PC-9 (cell line): ENCODE measurements around the gene FAF1. TPM values are rescaled to one million over a fixed set of nuclear protein-coding genes. Genes with fewer than 3 reads are reported as not detected.

ENCODE experiments used
- BruUV-seq: library from RNA; stranded (reverse); fragments of 400-500 nt; replicated peaks from 2 replicates; lab custom pipeline; 2021; lab: Mats Ljungman, UMichigan
- CTCF ChIA-PET: fragments of 300-600 bp; sonication (Branson Sonifier 250); formaldehyde crosslinking; loops from one replicate; lab custom pipeline; 2022; ENCODE audit warnings: antibody characterized with exemption; lab: Charles Lee
- POLR2A ChIA-PET: fragments of 300-600 bp; sonication (Branson Sonifier 250); formaldehyde crosslinking; loops from one replicate; lab custom pipeline; 2022; ENCODE audit warnings: antibody characterized with exemption; ENCODE audit not compliant: unreplicated experiment; lab: Charles Lee
- DNase-seq, 2 experiments: peaks; one replicate each; pipeline versions ENCODE4 v3.0.0 to v3.0.0-alpha.2; 2015 to 2022; ENCODE audit warnings: mixed read lengths in 1 of 2
- H2AFZ ChIP-seq: fragments of 200-600 bp; sonication (generic); 2 replicates; pipeline ENCODE4 v1.8.1; 2017; ENCODE audit warnings: antibody characterized with exemption
- H3F3A ChIP-seq: fragments of 200-600 bp; sonication (generic); 2 replicates; pipeline ENCODE4 v1.8.1; 2017; ENCODE audit warnings: antibody characterized with exemption, mild to moderate bottlenecking, low read depth; ENCODE audit not compliant: insufficient read depth
- H3K27ac ChIP-seq: fragments of 200-600 bp; sonication (generic); 2 replicates; pipeline ENCODE4 v1.6.1; 2016; ENCODE audit warnings: mixed run types
- H3K27me3 ChIP-seq: fragments of 200-600 bp; sonication (generic); 2 replicates; pipeline ENCODE4 v1.6.1; 2016; ENCODE audit warnings: low read depth, mixed run types; ENCODE audit not compliant: insufficient read depth
- H3K36me3 ChIP-seq: fragments of 200-600 bp; sonication (generic); 2 replicates; pipeline ENCODE4 v1.6.1; 2016; ENCODE audit warnings: low read depth, mixed run types
- H3K4me1 ChIP-seq: fragments of 200-600 bp; sonication (generic); replicated peaks from 2 replicates; pipeline ENCODE4 v1.6.1; 2016; ENCODE audit warnings: mixed run types; ENCODE audit not compliant: insufficient read depth
- H3K4me2 ChIP-seq: fragments of 200-600 bp; sonication (generic); 2 replicates; pipeline ENCODE4 v1.6.1; 2017; ENCODE audit warnings: mixed run types
- H3K4me3 ChIP-seq: fragments of 200-600 bp; sonication (generic); 2 replicates; pipeline ENCODE4 v1.6.1; 2016; ENCODE audit warnings: mixed run types
- H3K79me2 ChIP-seq: fragments of 200-600 bp; sonication (generic); 2 replicates; pipeline ENCODE4 v1.6.1; 2017; ENCODE audit warnings: low read depth, mixed run types
- H3K9me2 ChIP-seq: fragments of 200-600 bp; sonication (generic); 2 replicates; pipeline ENCODE4 v1.8.1; 2017; ENCODE audit warnings: mild to moderate bottlenecking; ENCODE audit not compliant: insufficient read depth
- H3K9me3 ChIP-seq: fragments of 200-600 bp; sonication (generic); 2 replicates; pipeline ENCODE4 v1.8.1; 2016; ENCODE audit warnings: low read depth; ENCODE audit not compliant: insufficient read depth
- H4K20me1 ChIP-seq: fragments of 200-600 bp; sonication (generic); 2 replicates; pipeline ENCODE4 v1.8.1; 2017; ENCODE audit not compliant: insufficient read depth
- EZH2 ChIP-seq: fragments of 200-600 bp; sonication (generic); IDR thresholded peaks from 2 replicates; pipeline ENCODE4 v1.8.0; 2017; ENCODE audit warnings: antibody characterized with exemption, low read depth
- intact Hi-C: fragments of 100-400 bp; cut with micrococcal nuclease; formaldehyde crosslinking; loops from one replicate; pipeline ENCODE4 v1.10.0; 2022; ENCODE audit not compliant: unreplicated experiment
- total RNA-seq: library from RNA; stranded (reverse); gene quantifications from 2 replicates; pipeline ENCODE4 v1.2.3, GENCODE V29; 2021
- TF ChIP-seq, protein P1 (sequence below): fragments of 200-600 bp; sonication (generic); conservative IDR thresholded peaks from 2 replicates; pipeline ENCODE4 v1.6.1; 2017; ENCODE audit warnings: mixed run types, antibody characterized with exemption, mild to moderate bottlenecking, moderate library complexity

FAF1 gene
- total RNA-seq, 1 experiment from 2014 or later = 105 TPM

DNA sequence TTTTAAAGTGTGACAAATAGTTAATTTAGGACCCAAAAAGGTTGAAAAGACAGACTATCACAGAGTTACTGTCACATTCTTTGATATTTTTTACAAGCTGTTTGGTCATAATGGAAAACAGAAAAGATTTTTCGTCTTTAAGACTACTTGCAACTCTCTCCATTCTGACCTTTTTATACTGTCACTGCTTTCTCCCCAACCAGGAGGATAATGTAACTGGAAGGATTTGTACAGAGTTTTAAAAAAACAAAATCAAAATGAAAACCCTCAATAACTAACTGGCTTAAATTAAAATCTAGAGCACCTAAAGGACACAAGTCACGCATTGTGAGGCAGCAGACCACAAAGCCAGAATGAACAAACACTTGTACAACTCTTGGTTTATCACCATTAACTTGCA lies 257.7 kb downstream of the FAF1 start:
- Histone ChIP-seq H2AFZ (no peak overlapping the region), H3K36me3 (no peaks in the 10 kb centered on the region), H3K79me2 (no peaks in the 10 kb centered on the region), H3K4me3 (no peak overlapping the region), H3K4me1 (no peaks in the 10 kb centered on the region), H3K9me2 (no peaks in the 10 kb centered on the region), H3F3A (no peaks in the 10 kb centered on the region), H3K27me3 (no peaks in the 10 kb centered on the region), H4K20me1 (peaks cover 8% of the 10 kb centered on the region; the same call in 1 of the 2 replicates), H3K27ac (no peak overlapping the region), H3K4me2 (no peak overlapping the region), H3K9me3 (no peaks in the 10 kb centered on the region)
- ChIA-PET CTCF (no interaction called here), POLR2A (no interaction called here)
- intact Hi-C loops = loop anchor here (10.0 kb wide), 1 partner anchor 338 kb away; no protein-coding TSS in a partner anchor
- no peak for TF ChIP-seq EZH2
- TF ChIP-seq, protein P1, sequence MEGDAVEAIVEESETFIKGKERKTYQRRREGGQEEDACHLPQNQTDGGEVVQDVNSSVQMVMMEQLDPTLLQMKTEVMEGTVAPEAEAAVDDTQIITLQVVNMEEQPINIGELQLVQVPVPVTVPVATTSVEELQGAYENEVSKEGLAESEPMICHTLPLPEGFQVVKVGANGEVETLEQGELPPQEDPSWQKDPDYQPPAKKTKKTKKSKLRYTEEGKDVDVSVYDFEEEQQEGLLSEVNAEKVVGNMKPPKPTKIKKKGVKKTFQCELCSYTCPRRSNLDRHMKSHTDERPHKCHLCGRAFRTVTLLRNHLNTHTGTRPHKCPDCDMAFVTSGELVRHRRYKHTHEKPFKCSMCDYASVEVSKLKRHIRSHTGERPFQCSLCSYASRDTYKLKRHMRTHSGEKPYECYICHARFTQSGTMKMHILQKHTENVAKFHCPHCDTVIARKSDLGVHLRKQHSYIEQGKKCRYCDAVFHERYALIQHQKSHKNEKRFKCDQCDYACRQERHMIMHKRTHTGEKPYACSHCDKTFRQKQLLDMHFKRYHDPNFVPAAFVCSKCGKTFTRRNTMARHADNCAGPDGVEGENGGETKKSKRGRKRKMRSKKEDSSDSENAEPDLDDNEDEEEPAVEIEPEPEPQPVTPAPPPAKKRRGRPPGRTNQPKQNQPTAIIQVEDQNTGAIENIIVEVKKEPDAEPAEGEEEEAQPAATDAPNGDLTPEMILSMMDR = no peak
- no peak for DNase-seq
- BruUV-seq = no TSS peak

DNA sequence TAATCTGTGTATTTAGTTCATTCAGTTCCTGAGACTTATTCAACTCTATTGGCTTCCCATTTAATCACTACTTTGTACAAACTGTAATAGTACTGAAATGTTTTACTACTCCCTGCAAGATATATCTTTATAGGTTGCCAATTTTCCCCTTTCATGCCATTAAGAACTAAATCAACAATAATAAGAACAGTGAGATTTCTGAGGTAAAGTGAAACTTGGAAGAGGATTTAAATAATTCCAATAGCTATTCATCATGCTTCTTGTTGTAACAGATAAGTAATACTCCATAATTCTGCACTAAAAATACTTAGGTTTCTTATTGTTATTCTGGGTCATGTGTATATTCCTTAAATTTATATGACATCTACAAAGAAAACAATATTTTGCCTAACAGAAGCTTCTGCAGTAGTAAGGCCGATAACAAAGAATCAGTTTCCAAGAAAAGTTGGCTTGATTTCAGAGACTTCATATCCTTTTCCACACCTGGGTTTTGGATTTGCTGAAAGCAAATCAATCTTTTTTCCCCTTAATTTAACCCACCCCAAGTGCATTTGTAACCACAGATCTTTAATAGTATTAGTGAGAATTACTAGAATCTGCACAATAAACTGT lies 258.3 kb downstream of the FAF1 start:
- Histone ChIP-seq H3K9me3 (no peaks in the 10 kb centered on the region), H4K20me1 (peaks cover 8% of the 10 kb centered on the region; the same call in 1 of the 2 replicates), H3K4me3 (no peak overlapping the region), H3K27ac (no peak overlapping the region), H3K36me3 (no peaks in the 10 kb centered on the region), H2AFZ (no peak overlapping the region), H3K79me2 (no peaks in the 10 kb centered on the region), H3K4me1 (no peaks in the 10 kb centered on the region), H3K27me3 (no peaks in the 10 kb centered on the region), H3K9me2 (no peaks in the 10 kb centered on the region), H3K4me2 (no peak overlapping the region), H3F3A (no peaks in the 10 kb centered on the region)
- ChIA-PET POLR2A (no interaction called here), CTCF (no interaction called here)
- intact Hi-C loops = loop anchor here (10.0 kb wide), 1 partner anchor 337 kb away; no protein-coding TSS in a partner anchor
- TF ChIP-seq, protein P1 = no peak
- TF ChIP-seq EZH2 = no peak
- no TSS peak for BruUV-seq
- no peak for DNase-seq

DNA sequence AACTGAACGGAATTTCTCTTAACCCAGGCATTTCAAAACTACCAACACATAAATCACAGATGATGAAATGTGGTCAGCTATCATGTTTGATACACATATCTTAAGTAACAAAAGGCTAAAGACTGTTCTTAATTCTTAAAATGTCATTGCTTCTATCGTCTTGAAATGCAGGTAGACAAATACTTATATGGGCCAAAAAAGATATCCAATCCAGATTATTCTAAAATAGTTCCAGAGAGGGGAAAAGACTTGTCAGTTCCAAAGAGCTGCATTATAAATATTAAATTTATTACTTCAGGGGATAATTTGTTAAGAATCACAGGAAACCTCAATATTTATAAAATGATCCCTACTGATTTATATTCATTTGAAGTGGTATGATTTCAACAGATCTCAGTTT lies 259.4 kb downstream of the FAF1 start:
- TF ChIP-seq, protein P1 = no peak
- no peak for TF ChIP-seq EZH2
- no peaks in the 10 kb centered on the region for H3K4me1 ChIP-seq
- intact Hi-C loops = loop anchor here (10.0 kb wide), 1 partner anchor 336 kb away; no protein-coding TSS in a partner anchor
- no peak overlapping the region for H2AFZ ChIP-seq
- H3F3A ChIP-seq = no peaks in the 10 kb centered on the region
- no peaks in the 10 kb centered on the region for H3K9me2 ChIP-seq
- BruUV-seq = no TSS peak
- no peak overlapping the region for H3K27ac ChIP-seq
- no peaks in the 10 kb centered on the region for H3K27me3 ChIP-seq
- H3K9me3 ChIP-seq = no peaks in the 10 kb centered on the region
- no peak overlapping the region for H3K4me3 ChIP-seq
- H3K36me3 ChIP-seq = no peaks in the 10 kb centered on the region
- no peaks in the 10 kb centered on the region for H3K79me2 ChIP-seq
- DNase-seq = no peak
- peaks cover 8% of the 10 kb centered on the region; the same call in 1 of the 2 replicates for H4K20me1 ChIP-seq
- ChIA-PET CTCF (interaction anchor here (0.7 kb wide), 1 partner anchor 40 kb away, joined by 5 read pairs; no protein-coding TSS in a partner anchor), POLR2A (no interaction called here)
- H3K4me2 ChIP-seq = no peak overlapping the region
